ENCODE measurements around the gene ZCCHC24. TPM values are rescaled to one million over a fixed set of nuclear protein-coding genes. Genes with fewer than 3 reads are reported as not detected.

ZCCHC24 gene
- total and polyA plus RNA-seq, 4 donors = 7.8 to 23.9 (median 14.8) TPM

DNA sequence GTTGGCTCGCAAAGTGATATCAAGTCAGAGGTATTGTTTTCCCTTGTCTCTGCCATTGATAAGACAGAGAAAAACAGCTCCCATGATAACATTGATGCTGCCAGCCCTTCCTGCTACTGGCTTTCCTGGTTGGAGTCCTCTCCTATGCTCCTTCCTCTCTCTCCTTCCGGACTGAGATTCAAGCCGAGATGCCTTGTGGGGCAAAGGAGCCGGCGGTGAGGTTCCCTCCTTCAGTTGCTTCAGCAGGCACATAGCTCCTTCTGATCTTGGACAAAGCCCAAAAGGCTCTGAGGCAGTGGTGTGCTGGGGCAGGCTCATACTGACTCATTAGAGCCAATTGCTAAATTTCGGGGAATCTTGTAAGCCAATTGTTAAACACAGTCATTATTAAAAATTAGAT is 8.8 kb upstream of the ZCCHC24 start:
- 64% methylated on average over 6 of the region's 6 CpGs for WGBS
- TF ChIP-seq SP1 (IDR thresholded peaks at IDR 0.05) (no peak), NR2F2 (IDR thresholded peaks at IDR 0.05) (peak; percentile 15), FOXA1 (IDR thresholded peaks at IDR 0.05) (no peak)
- no peak overlapping the region for H3K9ac ChIP-seq (ENCODE audit: low read depth in 1 of 2, low read length in 2 of 2)
- no peaks in the 10 kb centered on the region for H3K36me3 ChIP-seq (ENCODE audit: control insufficient read depth in 4 of 4, insufficient read depth in 3 of 4, low read depth in 1 of 4, low read length in 3 of 4)
- H3K9me3 ChIP-seq (ENCODE audit: control insufficient read depth in 4 of 4, low read length in 3 of 4) = no peaks in the 10 kb centered on the region
- no peak overlapping the region for H3K27ac ChIP-seq (ENCODE audit: low read depth in 1 of 2, low read length in 2 of 2)
- H3K4me1 ChIP-seq (ENCODE audit: control insufficient read depth in 4 of 4, insufficient read depth in 4 of 4, low read length in 3 of 4) = peaks cover 0 to 6% (median 0%) of the 10 kb centered on the region in 4 donors
- no peak for DNase-seq (ENCODE audit: low spot score)
- H3K27me3 ChIP-seq (ENCODE audit: control insufficient read depth in 4 of 4, insufficient read depth in 4 of 4, low read length in 3 of 4) = no peaks in the 10 kb centered on the region
- H3K4me3 ChIP-seq (ENCODE audit: low read depth in 1 of 3, low read length in 3 of 3) = no peak overlapping the region

DNA sequence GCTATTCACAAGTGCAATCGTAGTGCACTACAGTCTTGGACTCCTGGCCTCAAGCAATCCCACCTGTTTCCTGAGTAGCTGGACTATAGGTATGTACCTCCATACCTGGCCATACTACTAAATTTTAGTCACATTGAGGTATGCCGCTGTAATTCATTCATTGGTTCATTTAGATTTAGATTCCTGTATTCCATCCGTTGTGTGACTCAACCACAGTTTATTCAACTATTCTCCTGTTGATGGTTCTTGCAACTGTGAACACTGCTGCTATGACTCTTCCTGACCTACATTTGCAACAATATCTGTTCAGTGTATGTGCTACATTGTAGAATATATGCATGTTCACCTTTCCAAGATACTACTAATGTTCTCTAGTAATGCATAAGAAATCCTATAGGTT is 8.0 kb upstream of the ZCCHC24 start:
- Histone ChIP-seq H3K9ac (ENCODE audit: low read depth in 1 of 2, low read length in 2 of 2) (no peak overlapping the region), H3K4me1 (ENCODE audit: control insufficient read depth in 4 of 4, insufficient read depth in 4 of 4, low read length in 3 of 4) (peaks cover 0 to 6% (median 0%) of the 10 kb centered on the region in 4 donors)
- DNase-seq (ENCODE audit: low spot score) = no peak

More for the DNA sequence above, 8.0 kb upstream of the ZCCHC24 start:
- WGBS = 95% methylated on average over 3 of the region's 3 CpGs
- Histone ChIP-seq H3K4me3 (ENCODE audit: low read depth in 1 of 3, low read length in 3 of 3) (no peak overlapping the region), H3K36me3 (ENCODE audit: control insufficient read depth in 4 of 4, insufficient read depth in 3 of 4, low read depth in 1 of 4, low read length in 3 of 4) (no peaks in the 10 kb centered on the region), H3K27me3 (ENCODE audit: control insufficient read depth in 4 of 4, insufficient read depth in 4 of 4, low read length in 3 of 4) (no peaks in the 10 kb centered on the region), H3K9me3 (ENCODE audit: control insufficient read depth in 4 of 4, low read length in 3 of 4) (no peaks in the 10 kb centered on the region), H3K27ac (ENCODE audit: low read depth in 1 of 2, low read length in 2 of 2) (no peak overlapping the region)
- TF ChIP-seq, protein P1, sequence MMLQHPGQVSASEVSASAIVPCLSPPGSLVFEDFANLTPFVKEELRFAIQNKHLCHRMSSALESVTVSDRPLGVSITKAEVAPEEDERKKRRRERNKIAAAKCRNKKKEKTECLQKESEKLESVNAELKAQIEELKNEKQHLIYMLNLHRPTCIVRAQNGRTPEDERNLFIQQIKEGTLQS (IDR thresholded peaks at IDR 0.05) = no peak
- TF ChIP-seq YY1 (IDR thresholded peaks at IDR 0.05) (no peak), GABPA (IDR thresholded peaks at IDR 0.05 in 1 of 2, conservative IDR thresholded peaks at IDR 0.05 in 1 of 2) (no peak), SP1 (IDR thresholded peaks at IDR 0.05) (no peak), NR2F2 (IDR thresholded peaks at IDR 0.05) (no peak), HNF4A (conservative IDR thresholded peaks at IDR 0.05) (no peak), FOXA1 (IDR thresholded peaks at IDR 0.05) (no peak), HNF4G (IDR thresholded peaks at IDR 0.05) (no peak), RXRA (IDR thresholded peaks at IDR 0.05) (no peak), FOXA2 (IDR thresholded peaks at IDR 0.05) (no peak), TAF1 (conservative IDR thresholded peaks at IDR 0.05) (no peak), RAD21 (IDR thresholded peaks at IDR 0.05) (no peak), JUND (IDR thresholded peaks at IDR 0.05) (no peak), EGR1 (IDR thresholded peaks at IDR 0.05; ENCODE audit: low read depth in 2 of 2) (no peak)
- TF ChIP-seq, protein P2, sequence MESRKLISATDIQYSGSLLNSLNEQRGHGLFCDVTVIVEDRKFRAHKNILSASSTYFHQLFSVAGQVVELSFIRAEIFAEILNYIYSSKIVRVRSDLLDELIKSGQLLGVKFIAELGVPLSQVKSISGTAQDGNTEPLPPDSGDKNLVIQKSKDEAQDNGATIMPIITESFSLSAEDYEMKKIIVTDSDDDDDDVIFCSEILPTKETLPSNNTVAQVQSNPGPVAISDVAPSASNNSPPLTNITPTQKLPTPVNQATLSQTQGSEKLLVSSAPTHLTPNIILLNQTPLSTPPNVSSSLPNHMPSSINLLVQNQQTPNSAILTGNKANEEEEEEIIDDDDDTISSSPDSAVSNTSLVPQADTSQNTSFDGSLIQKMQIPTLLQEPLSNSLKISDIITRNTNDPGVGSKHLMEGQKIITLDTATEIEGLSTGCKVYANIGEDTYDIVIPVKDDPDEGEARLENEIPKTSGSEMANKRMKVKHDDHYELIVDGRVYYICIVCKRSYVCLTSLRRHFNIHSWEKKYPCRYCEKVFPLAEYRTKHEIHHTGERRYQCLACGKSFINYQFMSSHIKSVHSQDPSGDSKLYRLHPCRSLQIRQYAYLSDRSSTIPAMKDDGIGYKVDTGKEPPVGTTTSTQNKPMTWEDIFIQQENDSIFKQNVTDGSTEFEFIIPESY (IDR thresholded peaks at IDR 0.05) = no peak
- TF ChIP-seq, protein P3, sequence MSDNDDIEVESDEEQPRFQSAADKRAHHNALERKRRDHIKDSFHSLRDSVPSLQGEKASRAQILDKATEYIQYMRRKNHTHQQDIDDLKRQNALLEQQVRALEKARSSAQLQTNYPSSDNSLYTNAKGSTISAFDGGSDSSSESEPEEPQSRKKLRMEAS (IDR thresholded peaks at IDR 0.05) = no peak
- TF ChIP-seq, protein P4, sequence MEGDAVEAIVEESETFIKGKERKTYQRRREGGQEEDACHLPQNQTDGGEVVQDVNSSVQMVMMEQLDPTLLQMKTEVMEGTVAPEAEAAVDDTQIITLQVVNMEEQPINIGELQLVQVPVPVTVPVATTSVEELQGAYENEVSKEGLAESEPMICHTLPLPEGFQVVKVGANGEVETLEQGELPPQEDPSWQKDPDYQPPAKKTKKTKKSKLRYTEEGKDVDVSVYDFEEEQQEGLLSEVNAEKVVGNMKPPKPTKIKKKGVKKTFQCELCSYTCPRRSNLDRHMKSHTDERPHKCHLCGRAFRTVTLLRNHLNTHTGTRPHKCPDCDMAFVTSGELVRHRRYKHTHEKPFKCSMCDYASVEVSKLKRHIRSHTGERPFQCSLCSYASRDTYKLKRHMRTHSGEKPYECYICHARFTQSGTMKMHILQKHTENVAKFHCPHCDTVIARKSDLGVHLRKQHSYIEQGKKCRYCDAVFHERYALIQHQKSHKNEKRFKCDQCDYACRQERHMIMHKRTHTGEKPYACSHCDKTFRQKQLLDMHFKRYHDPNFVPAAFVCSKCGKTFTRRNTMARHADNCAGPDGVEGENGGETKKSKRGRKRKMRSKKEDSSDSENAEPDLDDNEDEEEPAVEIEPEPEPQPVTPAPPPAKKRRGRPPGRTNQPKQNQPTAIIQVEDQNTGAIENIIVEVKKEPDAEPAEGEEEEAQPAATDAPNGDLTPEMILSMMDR (IDR thresholded peaks at IDR 0.05; ENCODE audit: low read depth, low read length, missing input control) = no peak
- TF ChIP-seq, protein P5, sequence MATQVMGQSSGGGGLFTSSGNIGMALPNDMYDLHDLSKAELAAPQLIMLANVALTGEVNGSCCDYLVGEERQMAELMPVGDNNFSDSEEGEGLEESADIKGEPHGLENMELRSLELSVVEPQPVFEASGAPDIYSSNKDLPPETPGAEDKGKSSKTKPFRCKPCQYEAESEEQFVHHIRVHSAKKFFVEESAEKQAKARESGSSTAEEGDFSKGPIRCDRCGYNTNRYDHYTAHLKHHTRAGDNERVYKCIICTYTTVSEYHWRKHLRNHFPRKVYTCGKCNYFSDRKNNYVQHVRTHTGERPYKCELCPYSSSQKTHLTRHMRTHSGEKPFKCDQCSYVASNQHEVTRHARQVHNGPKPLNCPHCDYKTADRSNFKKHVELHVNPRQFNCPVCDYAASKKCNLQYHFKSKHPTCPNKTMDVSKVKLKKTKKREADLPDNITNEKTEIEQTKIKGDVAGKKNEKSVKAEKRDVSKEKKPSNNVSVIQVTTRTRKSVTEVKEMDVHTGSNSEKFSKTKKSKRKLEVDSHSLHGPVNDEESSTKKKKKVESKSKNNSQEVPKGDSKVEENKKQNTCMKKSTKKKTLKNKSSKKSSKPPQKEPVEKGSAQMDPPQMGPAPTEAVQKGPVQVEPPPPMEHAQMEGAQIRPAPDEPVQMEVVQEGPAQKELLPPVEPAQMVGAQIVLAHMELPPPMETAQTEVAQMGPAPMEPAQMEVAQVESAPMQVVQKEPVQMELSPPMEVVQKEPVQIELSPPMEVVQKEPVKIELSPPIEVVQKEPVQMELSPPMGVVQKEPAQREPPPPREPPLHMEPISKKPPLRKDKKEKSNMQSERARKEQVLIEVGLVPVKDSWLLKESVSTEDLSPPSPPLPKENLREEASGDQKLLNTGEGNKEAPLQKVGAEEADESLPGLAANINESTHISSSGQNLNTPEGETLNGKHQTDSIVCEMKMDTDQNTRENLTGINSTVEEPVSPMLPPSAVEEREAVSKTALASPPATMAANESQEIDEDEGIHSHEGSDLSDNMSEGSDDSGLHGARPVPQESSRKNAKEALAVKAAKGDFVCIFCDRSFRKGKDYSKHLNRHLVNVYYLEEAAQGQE (IDR thresholded peaks at IDR 0.05) = no peak

Measured in liver (tissue), 9 donors.